ENCODE data around the gene TMEM132D.

DNA sequence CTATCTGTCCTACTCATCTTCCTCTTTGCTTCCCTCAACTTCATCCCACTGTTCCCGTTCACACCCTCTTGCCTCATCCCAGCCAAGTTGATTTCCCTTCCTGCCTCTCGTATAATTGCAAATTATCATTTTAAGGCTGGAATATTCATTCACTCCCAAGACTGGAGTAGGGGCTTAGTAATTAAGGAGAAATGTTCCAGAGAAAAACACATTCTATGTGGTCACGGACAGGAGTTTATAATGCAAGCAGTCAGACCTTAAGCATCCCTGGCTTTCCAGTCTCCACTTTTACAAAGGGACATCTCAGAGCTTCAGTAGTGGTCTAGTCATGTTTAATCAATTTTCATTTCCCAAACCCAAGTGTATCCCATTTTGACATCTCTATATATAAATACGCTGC lies 54.9 kb downstream of the TMEM132D start:
- TF ChIP-seq, protein P1, sequence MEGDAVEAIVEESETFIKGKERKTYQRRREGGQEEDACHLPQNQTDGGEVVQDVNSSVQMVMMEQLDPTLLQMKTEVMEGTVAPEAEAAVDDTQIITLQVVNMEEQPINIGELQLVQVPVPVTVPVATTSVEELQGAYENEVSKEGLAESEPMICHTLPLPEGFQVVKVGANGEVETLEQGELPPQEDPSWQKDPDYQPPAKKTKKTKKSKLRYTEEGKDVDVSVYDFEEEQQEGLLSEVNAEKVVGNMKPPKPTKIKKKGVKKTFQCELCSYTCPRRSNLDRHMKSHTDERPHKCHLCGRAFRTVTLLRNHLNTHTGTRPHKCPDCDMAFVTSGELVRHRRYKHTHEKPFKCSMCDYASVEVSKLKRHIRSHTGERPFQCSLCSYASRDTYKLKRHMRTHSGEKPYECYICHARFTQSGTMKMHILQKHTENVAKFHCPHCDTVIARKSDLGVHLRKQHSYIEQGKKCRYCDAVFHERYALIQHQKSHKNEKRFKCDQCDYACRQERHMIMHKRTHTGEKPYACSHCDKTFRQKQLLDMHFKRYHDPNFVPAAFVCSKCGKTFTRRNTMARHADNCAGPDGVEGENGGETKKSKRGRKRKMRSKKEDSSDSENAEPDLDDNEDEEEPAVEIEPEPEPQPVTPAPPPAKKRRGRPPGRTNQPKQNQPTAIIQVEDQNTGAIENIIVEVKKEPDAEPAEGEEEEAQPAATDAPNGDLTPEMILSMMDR (IDR thresholded peaks at IDR 0.05): no peak
- no peak for TF ChIP-seq POLR2A (IDR thresholded peaks at IDR 0.05)

Data from body of pancreas (tissue), 4 donors.